GM19438 (cell line): ENCODE measurements around the gene CYFIP2.

Experiments used
- ATAC-seq: cut with Tn5 transposase; IDR thresholded peaks from one replicate; pipeline ENCODE4 v1.9.1; 2021; ENCODE audit warnings: low read depth; ENCODE audit not compliant: unreplicated experiment

The CYFIP2 gene

DNA sequence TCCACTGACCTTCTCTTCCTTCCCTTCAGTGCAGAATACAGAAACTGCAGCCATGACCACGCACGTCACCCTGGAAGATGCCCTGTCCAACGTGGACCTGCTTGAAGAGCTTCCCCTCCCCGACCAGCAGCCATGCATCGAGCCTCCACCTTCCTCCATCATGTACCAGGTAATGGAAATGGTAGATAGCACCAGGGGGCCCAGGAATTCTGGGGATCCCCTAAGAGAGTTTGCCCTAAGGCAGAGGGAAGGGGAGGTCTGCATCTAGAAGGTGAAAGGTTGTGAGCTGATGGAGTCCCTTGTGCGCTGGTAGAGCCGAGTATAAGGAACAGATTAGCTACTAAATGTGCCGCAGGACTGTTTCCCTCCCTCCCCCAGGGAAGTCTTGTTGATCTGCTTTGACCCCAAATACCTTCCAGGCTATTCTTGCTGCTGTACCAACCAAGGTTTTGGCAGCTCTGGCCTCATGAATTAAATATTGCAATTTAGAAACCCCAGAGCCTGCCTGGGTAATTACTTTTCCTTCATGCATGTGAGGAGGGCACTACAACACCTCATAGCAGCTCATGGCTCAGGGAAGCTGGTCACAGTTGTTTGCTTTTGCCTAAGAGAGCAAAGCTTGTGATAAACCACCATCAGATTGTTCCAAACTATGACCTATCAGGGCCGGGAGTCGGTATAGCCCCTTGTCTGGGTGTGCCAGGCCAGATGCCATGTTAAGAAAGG, 19.6 kb downstream of the CYFIP2 start:
- ATAC-seq: no peak

DNA sequence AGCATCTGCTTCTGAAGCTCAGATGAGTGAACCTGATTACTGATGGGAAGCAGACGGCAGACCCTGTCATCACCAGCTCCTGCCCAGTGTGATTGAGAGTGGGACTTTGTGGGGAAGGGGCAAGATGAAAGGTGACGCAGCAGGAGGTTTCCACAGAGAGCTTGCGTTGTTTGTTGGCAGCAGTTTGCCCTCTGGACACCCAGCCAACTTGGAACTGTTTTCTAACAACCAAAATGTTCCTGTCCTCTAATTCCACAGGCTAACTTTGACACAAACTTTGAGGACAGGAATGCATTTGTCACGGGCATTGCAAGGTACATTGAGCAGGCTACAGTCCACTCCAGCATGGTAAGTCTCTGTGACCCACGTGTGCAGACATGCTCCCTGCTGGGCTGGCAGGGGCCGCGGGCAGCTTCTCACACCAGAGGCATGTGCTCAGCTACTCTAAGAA, 20.9 kb downstream of the CYFIP2 start:
- ATAC-seq: no peak

- ATAC-seq: no peak
Measured at GRCh38 chr5:157288405-157289163, 22.7 kb downstream of the CYFIP2 start.

GRCh38 chr5:157289164-157289819, 23.4 kb downstream of the CYFIP2 start:
- no peak for ATAC-seq

- no peak for ATAC-seq
Measured at GRCh38 chr5:157290156-157290980, 24.4 kb downstream of the CYFIP2 start.

- ATAC-seq: peak; percentile 77
Measured at GRCh38 chr5:157290981-157291711, 25.2 kb downstream of the CYFIP2 start.

DNA sequence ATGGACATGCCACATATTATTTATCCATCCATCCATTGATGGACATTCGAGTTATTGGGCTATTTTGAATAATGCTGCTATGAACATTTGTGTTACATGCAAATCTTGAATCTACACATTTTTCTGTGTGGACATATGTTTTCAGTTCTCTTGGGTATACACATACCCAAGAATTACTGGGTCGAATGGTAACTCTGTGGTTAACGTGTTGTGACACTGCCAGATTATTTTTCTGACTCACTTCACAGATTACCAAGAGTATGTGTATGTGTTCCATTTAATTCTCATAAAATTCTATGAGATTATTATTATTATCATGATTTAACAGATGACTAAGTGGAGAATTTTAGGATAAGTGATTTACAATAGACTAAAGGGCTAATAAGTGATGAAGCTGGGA, 26.7 kb downstream of the CYFIP2 start:
- ATAC-seq: no peak

DNA sequence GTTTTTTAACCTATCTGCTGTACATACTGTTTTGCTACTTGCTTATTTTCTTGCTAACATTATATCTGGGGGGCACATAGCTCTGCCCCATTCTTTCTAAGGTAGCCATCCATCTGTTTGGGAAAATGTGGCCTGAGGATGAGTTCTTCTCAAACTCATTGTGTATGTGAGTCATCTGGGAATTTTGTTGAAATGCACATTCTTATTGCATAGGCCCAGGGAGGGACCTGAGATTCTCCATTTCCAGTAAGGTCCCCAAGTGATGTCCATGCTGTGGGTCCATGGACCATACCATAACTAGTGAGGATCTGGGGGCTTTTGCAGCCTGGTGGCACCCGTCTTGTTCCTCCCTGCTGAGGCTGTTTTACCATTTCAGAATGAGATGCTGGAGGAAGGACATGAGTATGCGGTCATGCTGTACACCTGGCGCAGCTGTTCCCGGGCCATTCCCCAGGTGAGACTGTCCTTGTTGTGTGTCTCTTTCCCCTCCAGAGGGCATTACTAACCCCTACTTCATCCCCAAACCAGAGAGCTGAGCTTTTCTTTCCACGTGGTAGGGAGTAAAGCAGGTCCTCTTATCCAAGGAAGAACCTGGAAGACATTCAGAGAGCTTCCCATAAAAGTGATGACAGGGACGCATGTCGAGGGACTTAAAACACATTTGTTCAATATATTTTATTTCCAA, 28.6 kb downstream of the CYFIP2 start:
- no peak for ATAC-seq

GRCh38 chr5:157295247-157295646, 29.3 kb downstream of the CYFIP2 start:
- no peak for ATAC-seq

GRCh38 chr5:157300564-157300963, 34.6 kb downstream of the CYFIP2 start:
- ATAC-seq: no peak

- no peak for ATAC-seq
Measured at GRCh38 chr5:157301066-157301465, 35.1 kb downstream of the CYFIP2 start.

DNA sequence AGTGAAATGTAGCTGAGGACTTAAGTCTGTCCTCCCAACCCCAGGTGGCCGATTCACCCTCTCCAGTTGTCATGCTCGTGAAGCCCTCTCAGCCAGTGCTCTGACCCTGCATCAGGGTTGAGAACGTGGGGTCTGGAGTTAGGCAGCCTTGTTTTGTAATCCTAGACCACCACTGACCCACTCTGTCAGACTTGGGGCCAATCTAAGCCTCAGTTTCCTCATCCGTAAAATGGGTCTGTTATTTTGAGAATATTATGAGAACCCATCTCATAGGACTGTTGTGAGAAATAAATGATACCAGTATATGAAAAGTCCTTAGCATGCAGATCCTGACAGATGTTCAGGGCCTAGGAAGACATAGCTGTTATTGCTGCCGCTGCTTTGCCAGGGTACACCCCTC, 37.1 kb downstream of the CYFIP2 start:
- no peak for ATAC-seq

GRCh38 chr5:157303667-157304327, 37.9 kb downstream of the CYFIP2 start:
- ATAC-seq: no peak

DNA sequence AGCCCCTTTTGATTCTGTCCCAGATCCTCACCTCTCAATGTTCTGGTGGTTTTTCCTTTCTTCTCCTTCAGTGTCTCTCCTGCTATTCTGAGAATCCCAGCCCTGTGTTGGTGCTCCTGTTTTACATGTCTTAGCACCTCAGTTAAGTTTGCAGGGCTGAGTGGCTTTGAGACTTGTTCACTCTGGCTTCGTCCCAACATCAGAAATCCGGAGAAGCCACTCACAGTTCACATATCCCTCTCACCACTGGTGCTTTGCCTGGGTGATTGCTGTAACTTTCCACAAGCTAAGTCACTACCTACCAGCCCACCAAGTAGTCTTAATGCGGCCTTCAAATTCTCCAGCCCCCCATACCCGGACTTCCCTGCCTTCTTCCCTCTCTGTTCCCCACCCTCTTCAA, 40.2 kb downstream of the CYFIP2 start:
- no peak for ATAC-seq

GRCh38 chr5:157306692-157307471, 41.0 kb downstream of the CYFIP2 start:
- ATAC-seq: no peak

DNA sequence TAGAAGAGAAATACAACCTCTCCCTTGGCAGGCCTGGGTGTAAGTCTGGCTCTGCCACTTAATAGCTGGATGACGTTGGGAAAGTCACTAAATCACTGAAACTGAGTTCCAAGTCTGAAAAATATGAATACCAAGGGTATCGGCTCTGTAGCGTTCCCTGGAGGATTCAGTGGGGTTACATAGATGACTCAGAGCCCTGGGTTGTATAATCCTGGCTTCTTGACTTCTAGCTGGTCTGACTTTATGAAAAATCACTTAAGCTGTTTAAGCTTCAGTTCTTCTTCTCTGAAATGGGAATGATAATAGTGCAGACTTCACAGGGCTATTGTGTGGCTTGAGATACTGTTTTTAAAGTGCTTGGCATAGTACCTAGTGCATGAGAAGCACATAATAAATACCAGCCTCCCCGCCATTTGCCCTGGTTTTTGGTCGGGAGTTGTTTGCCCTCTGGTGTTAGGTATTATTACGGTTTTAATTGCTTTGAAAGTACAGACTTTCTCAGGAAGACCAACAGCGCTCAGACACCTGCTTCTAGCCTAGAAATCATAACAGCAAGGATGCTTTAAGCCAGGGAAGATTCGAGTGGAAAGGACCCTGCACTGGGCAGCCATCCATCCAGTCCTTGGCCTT, 43.0 kb downstream of the CYFIP2 start:
- peak; percentile 52 for ATAC-seq

DNA sequence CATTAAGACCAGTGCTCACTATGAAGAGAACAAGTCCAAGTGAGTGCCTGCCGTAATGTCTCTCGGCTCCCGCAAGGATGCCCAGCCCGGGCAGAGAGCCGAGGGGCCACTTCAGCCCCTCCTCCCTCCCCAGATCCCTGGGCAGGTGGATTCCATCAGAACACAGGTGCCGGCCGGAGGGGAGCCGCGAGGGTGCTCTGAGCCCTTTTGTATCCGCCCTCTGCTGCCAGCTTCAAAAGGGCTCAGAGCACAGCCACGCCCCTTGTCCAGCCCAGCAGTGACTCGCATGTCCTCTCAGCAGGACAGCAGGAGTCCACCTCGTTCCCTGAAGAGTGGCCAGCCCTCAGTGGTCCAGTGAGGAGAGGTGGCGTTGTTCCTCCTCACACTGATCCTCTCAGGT, 43.9 kb downstream of the CYFIP2 start:
- no peak for ATAC-seq

- ATAC-seq: no peak
Measured at GRCh38 chr5:157311595-157311994, 45.7 kb downstream of the CYFIP2 start.
